ENCODE measurements around the gene GFRA1. TPM values are rescaled to one million over a fixed set of nuclear protein-coding genes. Genes with fewer than 3 reads are reported as not detected.

GFRA1 gene
- total and polyA plus RNA-seq, 2 of the 4 experiments (the other 2 are of a cell fraction): 9.1 to 9.3 TPM

DNA sequence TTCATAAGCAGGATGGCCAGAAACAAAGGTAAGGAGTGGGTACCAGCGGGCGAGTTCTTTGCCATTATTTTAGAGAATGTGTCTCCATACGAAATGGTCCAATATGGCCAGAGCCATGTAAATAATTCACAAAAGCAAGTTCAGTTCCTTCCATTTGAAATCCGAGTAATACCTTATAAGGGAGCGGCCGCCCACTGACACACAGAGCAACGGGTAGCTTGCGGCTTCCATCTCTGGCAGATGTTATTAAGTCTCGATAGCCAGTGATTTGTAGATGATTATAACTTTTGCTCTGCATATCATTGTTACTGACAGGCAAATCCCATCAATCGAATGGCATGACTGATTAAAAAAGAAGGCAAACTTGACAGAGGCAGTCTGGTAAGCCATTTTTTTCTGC, 63.2 kb downstream of the GFRA1 start:
- Histone ChIP-seq H3K23ac (ENCODE audit: low read depth, low read length) (no peak overlapping the region), H3K79me1 (ENCODE audit: low read depth in 1 of 2, low read length in 2 of 2) (no peaks in the 10 kb centered on the region), H2BK20ac (ENCODE audit: low read depth, low read length) (no peak overlapping the region), H3K9ac (ENCODE audit: low read depth, low read length) (no peak overlapping the region), H3K27me3 (ENCODE audit: control insufficient read depth, insufficient read depth, low read length) (no peaks in the 10 kb centered on the region), H3K27ac (ENCODE audit: insufficient read depth, low read length) (no peak overlapping the region), H4K20me1 (ENCODE audit: insufficient read depth, low read length) (no peaks in the 10 kb centered on the region; the same call in 1 of the 2 replicates), H3K18ac (ENCODE audit: low read depth, low read length) (no peak overlapping the region), H3K9me1 (ENCODE audit: insufficient read depth, low read length) (peaks cover 8% of the 10 kb centered on the region), H2BK15ac (ENCODE audit: low read depth, low read length) (no peak overlapping the region), H2AFZ (replicated peaks; ENCODE audit: low read length, poor library complexity) (no peak overlapping the region), H3K36me3 (ENCODE audit: control insufficient read depth, insufficient read depth, low read length) (no peaks in the 10 kb centered on the region), H2BK5ac (ENCODE audit: low read depth, low read length, poor library complexity, severe bottlenecking) (no peak overlapping the region), H3K9me3 (ENCODE audit: control insufficient read depth, insufficient read depth, low read length) (no peaks in the 10 kb centered on the region), H3K4me3 (ENCODE audit: insufficient read depth, low read depth, low read length) (no peak overlapping the region), H2AK9ac (replicated peaks; ENCODE audit: low read depth, low read length, poor library complexity) (no peak overlapping the region), H2AK5ac (ENCODE audit: low read depth, low read length) (no peak overlapping the region), H3K4me1 (ENCODE audit: control insufficient read depth, insufficient read depth, low read length) (peaks cover 8% of the 10 kb centered on the region), H3K4ac (ENCODE audit: low read depth, low read length) (no peak overlapping the region), H3K56ac (ENCODE audit: extremely low read depth, insufficient read depth, low read length) (no peak overlapping the region), H3K4me2 (ENCODE audit: low read depth, low read length) (no peak overlapping the region), H4K91ac (ENCODE audit: insufficient read depth, low read depth, low read length) (no peak overlapping the region), H4K8ac (ENCODE audit: low read depth in 2 of 2, low read length in 2 of 2) (no peak overlapping the region), H4K5ac (ENCODE audit: low read depth, low read length) (no peak overlapping the region), H3K14ac (replicated peaks; ENCODE audit: low read depth, low read length) (no peak overlapping the region), H2BK120ac (ENCODE audit: low read depth, low read length) (no peak overlapping the region)
- ChIA-PET CTCF (no interaction called here), POLR2A (ENCODE audit: unreplicated experiment) (no interaction called here)
- WGBS, 2 experiments (ENCODE audit: extremely low coverage in 2 of 2, insufficient read length in 1 of 2): 73% methylated on average over 2 of the region's 10 CpGs; no CpG with 5 or more reads in 1 of the 2 experiments
- dilution Hi-C loops (cut with HindIII; ENCODE audit: low sequenced_read_pairs, unreplicated experiment): no loop called here
- DNase-seq (no peak), ATAC-seq (ENCODE audit: low read depth) (no peak)
- TF ChIP-seq CHD1 (IDR thresholded peaks at IDR 0.05; ENCODE audit: low read depth, low read length): no peak
- no peak for TF ChIP-seq CEBPB (IDR thresholded peaks at IDR 0.05; ENCODE audit: low read depth, low read length)
- no peak for TF ChIP-seq NFE2L2 (IDR thresholded peaks at IDR 0.05; ENCODE audit: low read depth, low read length)
- TF ChIP-seq MXI1 (IDR thresholded peaks at IDR 0.05; ENCODE audit: borderline replicate concordance, low read depth, low read length): no peak
- no peak for TF ChIP-seq SMC3 (IDR thresholded peaks at IDR 0.05; ENCODE audit: low read depth, low read length)
- TF ChIP-seq MAZ (IDR thresholded peaks at IDR 0.05; ENCODE audit: borderline replicate concordance, low read depth, low read length): no peak
- no TSS peak for BruUV-seq (replicated peaks)
- intact Hi-C loops (cut with micrococcal nuclease): loop anchor here (2.0 kb wide), 1 partner anchor 65 kb away; no protein-coding TSS in a partner anchor
- in situ Hi-C loops (cut with MboI; ENCODE audit: low sequenced_read_pairs): no loop called here
